GM12878 (cell line): Measurements from ENCODE around the gene TFB1M. TPM values are rescaled to one million over a fixed set of nuclear protein-coding genes. Genes with fewer than 3 reads are reported as not detected.

Source experiments
- ATAC-seq: fragments of 200-7000 bp; cut with Tn5 transposase; 3 replicates; pipeline ENCODE4 v1.9.1; 2020; ENCODE audit warnings: mild to moderate bottlenecking, moderate library complexity
- BruUV-seq: library from RNA; stranded (reverse); fragments of 400-500 nt; replicated peaks from 2 replicates; lab custom pipeline; 2021; lab: Mats Ljungman, UMichigan
- CTCF ChIA-PET: fragments of 300-600 bp; sonication (Branson Sonifier 250); formaldehyde crosslinking; extraction: SDS; loops from one replicate; lab custom pipeline; 2021; ENCODE audit warnings: inconsistent platforms; lab: Yijun Ruan, JAX
- POLR2A ChIA-PET: fragments of 350-600 bp; formaldehyde crosslinking; extraction: SDS; loops from one replicate; lab custom pipeline; 2021; ENCODE audit warnings: inconsistent platforms; lab: Charles Lee
- RAD21 ChIA-PET: fragments of 300-600 bp; sonication (Branson Sonifier 250); formaldehyde crosslinking; loops from one replicate; lab custom pipeline; 2023; ENCODE audit warnings: antibody characterized with exemption; ENCODE audit not compliant: unreplicated experiment; lab: Charles Lee
- SMC1A ChIA-PET: fragments of 300-600 bp; sonication (Branson Sonifier 250); formaldehyde crosslinking; loops from one replicate; lab custom pipeline; 2023; ENCODE audit not compliant: unreplicated experiment, uncharacterized antibody; lab: Charles Lee
- DNase-seq: peaks from one replicate; pipeline ENCODE4 v3.0.0-alpha.2; 2011; ENCODE audit warnings: low read depth, low spot score
- FAIRE-seq: peaks from 3 replicates; lab custom pipeline; 2011; peaks lifted over from hg19 to GRCh38; lab: Jason Lieb, UNC
- H2AFZ ChIP-seq: 2 replicates; pipeline ENCODE4 v1.6.0; 2011; ENCODE audit warnings: low read depth, low read length, control low read depth; ENCODE audit not compliant: control insufficient read depth
- H3K27ac ChIP-seq: 2 replicates; pipeline ENCODE4 v1.5.1; 2011; ENCODE audit warnings: control low read depth; ENCODE audit not compliant: control insufficient read depth, insufficient read depth
- H3K27me3 ChIP-seq, 2 experiments: replicated peaks in 1 of 2; 2 replicates each; pipeline versions ENCODE4 v1.6.0 to v1.6.1; 2011; ENCODE audit warnings: low read length in 1 of 2; ENCODE audit not compliant: control insufficient read depth in 2 of 2, insufficient read depth in 2 of 2
- H3K36me3 ChIP-seq, 2 experiments: 2 replicates each; pipeline ENCODE4 v1.5.1; 2011; ENCODE audit warnings: low read length in 1 of 2; ENCODE audit not compliant: control insufficient read depth in 2 of 2, insufficient read depth in 2 of 2
- H3K4me1 ChIP-seq: 2 replicates; pipeline ENCODE4 v1.6.1; 2011; ENCODE audit warnings: mild to moderate bottlenecking, low read length, moderate library complexity, mixed read lengths; ENCODE audit not compliant: control insufficient read depth, insufficient read depth
- H3K4me2 ChIP-seq: 2 replicates; pipeline ENCODE4 v1.6.0; 2011; ENCODE audit warnings: control low read depth; ENCODE audit not compliant: control insufficient read depth, insufficient read depth
- H3K4me3 ChIP-seq: fragments of 200-600 bp; sonication (generic); 2 replicates; pipeline ENCODE4 v1.5.1; 2016
- H3K79me2 ChIP-seq: 2 replicates; pipeline ENCODE4 v1.6.0; 2011; ENCODE audit warnings: low read length; ENCODE audit not compliant: control insufficient read depth, insufficient read depth
- H3K9ac ChIP-seq: 2 replicates; pipeline ENCODE4 v1.8.0; 2011; ENCODE audit warnings: low read length, control low read depth, mixed read lengths; ENCODE audit not compliant: control insufficient read depth, insufficient read depth
- H3K9me3 ChIP-seq: replicated peaks from 3 replicates; pipeline ENCODE4 v1.5.1; 2011; ENCODE audit warnings: mild to moderate bottlenecking, low read length; ENCODE audit not compliant: control insufficient read depth, insufficient read depth
- H4K20me1 ChIP-seq: 2 replicates; pipeline ENCODE4 v1.6.0; 2011; ENCODE audit not compliant: control insufficient read depth, insufficient read depth
- DPF2 ChIP-seq: fragments of 450-650 bp; IDR thresholded peaks from 2 replicates; pipeline ENCODE4 v1.6.1; 2017; ENCODE audit warnings: mild to moderate bottlenecking
- FOXK2 ChIP-seq: fragments of 450-650 bp; IDR thresholded peaks from 2 replicates; pipeline ENCODE4 v1.6.1; 2017; ENCODE audit warnings: mild to moderate bottlenecking, moderate library complexity
- MEF2B ChIP-seq: fragments of 450-650 bp; IDR thresholded peaks from 2 replicates; pipeline ENCODE4 v1.6.1; 2018; ENCODE audit warnings: mild to moderate bottlenecking, moderate library complexity; ENCODE audit not compliant: partially characterized antibody, poor library complexity, severe bottlenecking
- MTA3 ChIP-seq: IDR thresholded peaks from 2 replicates; pipeline ENCODE4 v1.6.1; 2012; ENCODE audit warnings: low read length, inconsistent platforms, borderline replicate concordance
- MYC ChIP-seq: IDR thresholded peaks from 2 replicates; pipeline ENCODE4 v1.6.1; 2011; ENCODE audit warnings: mild to moderate bottlenecking, low read length, moderate library complexity, inconsistent platforms; ENCODE audit not compliant: insufficient read depth, insufficient replicate concordance, insufficient read length, severe bottlenecking
- RELA ChIP-seq: fragments of 450-650 bp; IDR thresholded peaks from 2 replicates; pipeline ENCODE4 v1.8.0; 2014; ENCODE audit warnings: borderline replicate concordance; ENCODE audit not compliant: partially characterized antibody
- TBL1XR1 ChIP-seq: IDR thresholded peaks from 2 replicates; pipeline ENCODE4 v1.6.1; 2012; ENCODE audit warnings: low read depth, low read length, improper control_type of control experiment
- TCF12 ChIP-seq: IDR thresholded peaks from 2 replicates; pipeline ENCODE4 v1.6.1; 2011; ENCODE audit warnings: low read depth, mild to moderate bottlenecking, low read length
- ZSCAN29 ChIP-seq: fragments of 450-650 bp; IDR thresholded peaks from 2 replicates; pipeline ENCODE4 v1.6.1; 2017; ENCODE audit warnings: mild to moderate bottlenecking, moderate library complexity
- WGBS: methylation state at CpG from one replicate; pipeline ENCODE4 v1.1.6; 2016; ENCODE audit warnings: low lambda C conversion rate; ENCODE audit not compliant: insufficient replicate concordance, insufficient coverage; ENCODE audit errors: missing lambda C conversion rate; 5-methylcytosine and 5-hydroxymethylcytosine counted together
- in situ Hi-C: fragments of 300-500 bp; cut with MboI; formaldehyde crosslinking; loops from 9 replicates; pipeline ENCODE4 v1.14.3; 2018; ENCODE audit warnings: mixed read lengths
- intact Hi-C: fragments of 100-400 bp; cut with micrococcal nuclease; formaldehyde crosslinking; loops from one replicate; pipeline ENCODE4 v1.14.2; 2022; ENCODE audit not compliant: unreplicated experiment
- polyA plus RNA-seq, 11 experiments: library from polyadenylated mRNA; depleted of rRNA in 4 of 11; unstranded in 6 of 11; stranded (reverse) in 5 of 11; fragments of >200 nt; fragmentation: Nextera tagmentation in 4 of 11; fragmentation: Illumina TruSeq in 1 of 11; extraction: Ambion mirVana in 4 of 11; extraction: Trizol in 1 of 11; gene quantifications; 1 replicate in 1 of 11; 2 replicates in 10 of 11; pipeline versions ENCODE4 v1.2.1 to v1.2.3, GENCODE V29; 2011 to 2016; ENCODE audit warnings: inconsistent platforms in 2 of 11, missing spikeins in 2 of 11, low read depth in 1 of 11
- total RNA-seq, 4 experiments: library from RNA; depleted of rRNA in 3 of 4; stranded (reverse); fragments of >200 nt in 3 of 4; fragmentation: Illumina TruSeq in 1 of 4; extraction: Trizol in 1 of 4; gene quantifications; 2 replicates each; pipeline versions ENCODE4 v1.2.1 to v1.2.3, GENCODE V29; 2013 to 2021
- TF ChIP-seq, protein P1 (sequence below): fragments of 450-650 bp; IDR thresholded peaks from 2 replicates; pipeline ENCODE4 v1.6.1; 2017; ENCODE audit warnings: mild to moderate bottlenecking, moderate library complexity
- TF ChIP-seq, protein P2 (sequence below): IDR thresholded peaks from 2 replicates; pipeline ENCODE4 v1.6.1; 2011; ENCODE audit warnings: borderline replicate concordance, low read depth, mild to moderate bottlenecking, moderate library complexity, mixed read lengths, low read length; ENCODE audit not compliant: insufficient read depth; ENCODE audit errors: extremely low read length

Gene TFB1M
- total and polyA plus RNA-seq, 10 of the 15 experiments (the other 5 are each of a cell fraction or from before 2014, with no cell fraction given) = 29.9 to 117 (median 41.3) TPM

DNA sequence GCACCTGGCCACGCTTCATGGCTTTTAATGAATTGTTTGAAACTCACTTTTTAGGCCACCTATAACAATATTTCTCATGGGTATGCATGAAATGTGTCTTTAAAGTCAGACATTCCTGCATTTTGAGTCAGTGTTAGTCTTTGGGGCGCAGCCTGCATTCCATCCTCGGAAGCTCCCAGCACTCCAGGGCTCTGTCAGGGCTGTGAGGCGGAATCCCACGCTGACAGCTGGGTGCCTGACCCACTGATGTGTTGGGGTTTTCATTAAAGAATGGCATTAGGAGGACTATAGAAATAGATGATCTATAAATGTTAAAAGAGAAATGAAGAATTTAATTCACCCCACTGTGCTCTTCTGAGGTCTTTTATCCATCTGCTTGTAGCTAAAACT lies 66.7 kb downstream of the TFB1M start (continued):
- TF ChIP-seq DPF2 = no peak
- TF ChIP-seq, protein P1, sequence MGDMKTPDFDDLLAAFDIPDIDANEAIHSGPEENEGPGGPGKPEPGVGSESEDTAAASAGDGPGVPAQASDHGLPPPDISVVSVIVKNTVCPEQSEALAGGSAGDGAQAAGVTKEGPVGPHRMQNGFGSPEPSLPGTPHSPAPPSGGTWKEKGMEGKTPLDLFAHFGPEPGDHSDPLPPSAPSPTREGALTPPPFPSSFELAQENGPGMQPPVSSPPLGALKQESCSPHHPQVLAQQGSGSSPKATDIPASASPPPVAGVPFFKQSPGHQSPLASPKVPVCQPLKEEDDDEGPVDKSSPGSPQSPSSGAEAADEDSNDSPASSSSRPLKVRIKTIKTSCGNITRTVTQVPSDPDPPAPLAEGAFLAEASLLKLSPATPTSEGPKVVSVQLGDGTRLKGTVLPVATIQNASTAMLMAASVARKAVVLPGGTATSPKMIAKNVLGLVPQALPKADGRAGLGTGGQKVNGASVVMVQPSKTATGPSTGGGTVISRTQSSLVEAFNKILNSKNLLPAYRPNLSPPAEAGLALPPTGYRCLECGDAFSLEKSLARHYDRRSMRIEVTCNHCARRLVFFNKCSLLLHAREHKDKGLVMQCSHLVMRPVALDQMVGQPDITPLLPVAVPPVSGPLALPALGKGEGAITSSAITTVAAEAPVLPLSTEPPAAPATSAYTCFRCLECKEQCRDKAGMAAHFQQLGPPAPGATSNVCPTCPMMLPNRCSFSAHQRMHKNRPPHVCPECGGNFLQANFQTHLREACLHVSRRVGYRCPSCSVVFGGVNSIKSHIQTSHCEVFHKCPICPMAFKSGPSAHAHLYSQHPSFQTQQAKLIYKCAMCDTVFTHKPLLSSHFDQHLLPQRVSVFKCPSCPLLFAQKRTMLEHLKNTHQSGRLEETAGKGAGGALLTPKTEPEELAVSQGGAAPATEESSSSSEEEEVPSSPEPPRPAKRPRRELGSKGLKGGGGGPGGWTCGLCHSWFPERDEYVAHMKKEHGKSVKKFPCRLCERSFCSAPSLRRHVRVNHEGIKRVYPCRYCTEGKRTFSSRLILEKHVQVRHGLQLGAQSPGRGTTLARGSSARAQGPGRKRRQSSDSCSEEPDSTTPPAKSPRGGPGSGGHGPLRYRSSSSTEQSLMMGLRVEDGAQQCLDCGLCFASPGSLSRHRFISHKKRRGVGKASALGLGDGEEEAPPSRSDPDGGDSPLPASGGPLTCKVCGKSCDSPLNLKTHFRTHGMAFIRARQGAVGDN = no peak
- no peak for TF ChIP-seq FOXK2
- no peak for TF ChIP-seq TBL1XR1
- TF ChIP-seq MEF2B = no peak
- TF ChIP-seq TCF12 = no peak
- TF ChIP-seq, all 136 proteins: peak for 0

DNA sequence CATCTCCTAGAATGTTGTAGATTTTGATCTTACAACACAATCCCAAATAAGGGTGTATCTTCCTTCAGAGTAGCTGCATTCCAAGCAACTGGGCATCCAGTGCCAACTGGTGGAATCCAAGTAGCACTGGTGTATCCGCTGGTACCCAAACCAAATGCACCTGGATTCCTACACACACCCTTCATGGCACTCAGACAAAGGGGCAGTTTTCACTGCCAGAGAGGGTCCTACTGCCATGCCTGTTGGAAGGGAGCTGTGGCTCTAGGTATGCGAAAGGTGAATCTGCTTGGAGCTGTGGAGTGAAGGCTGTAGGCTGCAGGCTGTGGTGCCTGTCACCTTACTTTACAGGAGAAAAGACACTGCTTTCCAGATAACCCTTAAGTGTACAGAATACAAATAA lies 67.5 kb downstream of the TFB1M start:
- WGBS = 100% methylated on average over 2 of the region's 2 CpGs
- no peaks in the 10 kb centered on the region for H4K20me1 ChIP-seq
- H3K4me3 ChIP-seq = no peak overlapping the region
- DNase-seq (no peak), FAIRE-seq (no peak), ATAC-seq (no peak)
- CTCF ChIA-PET = interaction anchor here (1.0 to 8.5 kb wide), 6 partner anchors 13 to 319 kb away, joined by 3 to 228 read pairs (median 12); no protein-coding TSS in a partner anchor
- no peak overlapping the region for H3K4me2 ChIP-seq
- POLR2A ChIA-PET = interaction anchor here (0.6 to 0.8 kb wide), 2 partner anchors 22 to 65 kb away, joined by 3 read pairs; no protein-coding TSS in a partner anchor
- no peaks in the 10 kb centered on the region for H3K27me3 ChIP-seq
- SMC1A ChIA-PET = interaction anchor here (1.6 to 11.0 kb wide), 5 partner anchors 13 to 69 kb away, joined by 4 to 224 read pairs (median 6); no protein-coding TSS in a partner anchor
- BruUV-seq = no TSS peak
- in situ Hi-C loops (no loop called here), intact Hi-C loops (loop anchor here (5.0 to 10.0 kb wide), 2 partner anchors 382 to 570 kb away; no protein-coding TSS in a partner anchor)
- no peak overlapping the region for H2AFZ ChIP-seq
- H3K36me3 ChIP-seq = peaks cover 7 to 9% of the 10 kb centered on the region in 2 experiments
- no peaks in the 10 kb centered on the region for H3K79me2 ChIP-seq
- H3K27ac ChIP-seq = no peak overlapping the region
- RAD21 ChIA-PET = interaction anchor here (2.2 to 10.1 kb wide), 3 partner anchors 61 to 317 kb away, joined by 12 to 178 read pairs (median 24); no protein-coding TSS in a partner anchor
- no peaks in the 10 kb centered on the region for H3K9me3 ChIP-seq
- no peak overlapping the region for H3K9ac ChIP-seq
- H3K4me1 ChIP-seq = peaks cover 4% of the 10 kb centered on the region; the same call in 1 of the 2 replicates
- TF ChIP-seq RELA (no peak), MYC (no peak), ZSCAN29 (no peak), MTA3 (no peak)
- TF ChIP-seq, protein P2, sequence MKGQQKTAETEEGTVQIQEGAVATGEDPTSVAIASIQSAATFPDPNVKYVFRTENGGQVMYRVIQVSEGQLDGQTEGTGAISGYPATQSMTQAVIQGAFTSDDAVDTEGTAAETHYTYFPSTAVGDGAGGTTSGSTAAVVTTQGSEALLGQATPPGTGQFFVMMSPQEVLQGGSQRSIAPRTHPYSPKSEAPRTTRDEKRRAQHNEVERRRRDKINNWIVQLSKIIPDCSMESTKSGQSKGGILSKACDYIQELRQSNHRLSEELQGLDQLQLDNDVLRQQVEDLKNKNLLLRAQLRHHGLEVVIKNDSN = no peak
